CD4-positive, CD25-positive, alpha-beta regulatory T cell (primary cell): ENCODE results near the gene PERM1. TPM values are rescaled to one million over a fixed set of nuclear protein-coding genes. Genes with fewer than 3 reads are reported as not detected.

Source experiments
- ATAC-seq, 2 donors: fragments of 150-1000 bp; cut with Tn5 transposase; one replicate each; pipeline ENCODE4 v1.10.0; 2021; ENCODE audit warnings: low read depth in 2 of 2, moderate number of reproducible peaks in 2 of 2, moderate library complexity in 1 of 2
- DNase-seq, 3 donors: peaks; one replicate each; pipeline versions ENCODE4 v3.0.0 to v3.0.0-alpha.2; 2012 to 2022; ENCODE audit warnings: mixed read lengths in 1 of 3
- H3K27ac ChIP-seq: one replicate; pipeline ENCODE4 v1.7.0; 2013; ENCODE audit warnings: mild to moderate bottlenecking, low read length; ENCODE audit not compliant: insufficient read depth, poor library complexity, severe bottlenecking
- H3K27me3 ChIP-seq: one replicate; pipeline ENCODE4 v1.7.0; 2013; ENCODE audit warnings: low read length; ENCODE audit not compliant: control insufficient read depth, insufficient read depth
- H3K36me3 ChIP-seq: one replicate; pipeline ENCODE4 v1.7.0; 2013; ENCODE audit warnings: mild to moderate bottlenecking, low read length, moderate library complexity; ENCODE audit not compliant: control insufficient read depth, insufficient read depth
- H3K4me1 ChIP-seq: 2 replicates; pipeline ENCODE4 v1.7.0; 2013; ENCODE audit warnings: mild to moderate bottlenecking, low read length; ENCODE audit not compliant: insufficient read depth, control insufficient read depth, poor library complexity, severe bottlenecking
- H3K4me3 ChIP-seq: one replicate; pipeline ENCODE4 v1.7.0; 2013; ENCODE audit warnings: low read depth, mild to moderate bottlenecking, low read length, moderate library complexity
- H3K9me3 ChIP-seq, 2 experiments: 1 replicate in 1 of 2; 2 replicates in 1 of 2; pipeline ENCODE4 v1.7.0; 2013; ENCODE audit warnings: low read length in 2 of 2, mild to moderate bottlenecking in 1 of 2, moderate library complexity in 1 of 2; ENCODE audit not compliant: control insufficient read depth in 2 of 2
- H3K27ac Mint-ChIP-seq, 3 donors: one replicate each; pipeline ENCODE4 v1.8.0; 2020 to 2022; ENCODE audit warnings: mild to moderate bottlenecking in 3 of 3, mixed read lengths in 3 of 3, moderate library complexity in 2 of 3
- H3K27me3 Mint-ChIP-seq: one replicate; pipeline ENCODE4 v1.8.0; 2022; ENCODE audit warnings: mild to moderate bottlenecking, mixed read lengths
- H3K36me3 Mint-ChIP-seq: one replicate; pipeline ENCODE4 v1.8.0; 2020; ENCODE audit warnings: mixed read lengths
- H3K4me1 Mint-ChIP-seq, 4 donors: one replicate each; pipeline ENCODE4 v1.8.0; 2020 to 2022; ENCODE audit warnings: mixed read lengths in 4 of 4, mild to moderate bottlenecking in 1 of 4
- H3K4me3 Mint-ChIP-seq, 4 donors: one replicate each; pipeline ENCODE4 v1.8.0; 2020 to 2022; ENCODE audit warnings: mild to moderate bottlenecking in 4 of 4, mixed read lengths in 4 of 4, moderate library complexity in 3 of 4
- H3K9me3 Mint-ChIP-seq, 7 donors: one replicate each; pipeline ENCODE4 v1.8.0; 2020 to 2022; ENCODE audit warnings: mixed read lengths in 7 of 7, mild to moderate bottlenecking in 3 of 7, moderate library complexity in 2 of 7
- polyA plus RNA-seq, 4 donors: library from polyadenylated mRNA; unstranded; fragments of 300-500 nt; fragmentation: Illumina TruSeq; gene quantifications; one replicate each; pipeline ENCODE4 v1.2.3, GENCODE V29; 2021
- total RNA-seq: library from RNA; stranded (reverse); gene quantifications from one replicate; pipeline ENCODE4 v1.2.3, GENCODE V29; 2022

Gene PERM1
- total and polyA plus RNA-seq, 5 donors from 2014 or later, result not detected

GRCh38 chr1:966135-966703 is 15.7 kb downstream of the PERM1 start, which contains the start of gene PLEKHN1:
PLEKHN1 (plus strand) TSS chr1:966482; CDS start chr1:966532, 50 bp downstream.
- Mint-ChIP-seq H3K27ac (peak within 1 kb of the TSS in 2 of 3 donors; percentile 7 to 60), H3K36me3 (no peaks in the 10 kb centered on the region), H3K27me3 (no peaks in the 10 kb centered on the region), H3K4me1 (peaks cover 0 to 19% (median 0%) of the 10 kb centered on the region in 4 donors), H3K9me3 (no peaks in the 10 kb centered on the region), H3K4me3 (peak within 1 kb of the TSS; percentile 64 to 89 (median 79))
- ATAC-seq, result peak; percentile 16 to 36
- H3K4me3 ChIP-seq, result no peak within 1 kb of the TSS
- DNase-seq, result peak in 1 of 3 donors; percentile 52
- no peaks in the 10 kb centered on the region for H3K9me3 ChIP-seq
- H3K4me1 ChIP-seq, result peaks cover 26% of the 10 kb centered on the region
- no peaks in the 10 kb centered on the region for H3K36me3 ChIP-seq
- H3K27me3 ChIP-seq, result no peaks in the 10 kb centered on the region
- peak within 1 kb of the TSS; percentile 68 for H3K27ac ChIP-seq

DNA sequence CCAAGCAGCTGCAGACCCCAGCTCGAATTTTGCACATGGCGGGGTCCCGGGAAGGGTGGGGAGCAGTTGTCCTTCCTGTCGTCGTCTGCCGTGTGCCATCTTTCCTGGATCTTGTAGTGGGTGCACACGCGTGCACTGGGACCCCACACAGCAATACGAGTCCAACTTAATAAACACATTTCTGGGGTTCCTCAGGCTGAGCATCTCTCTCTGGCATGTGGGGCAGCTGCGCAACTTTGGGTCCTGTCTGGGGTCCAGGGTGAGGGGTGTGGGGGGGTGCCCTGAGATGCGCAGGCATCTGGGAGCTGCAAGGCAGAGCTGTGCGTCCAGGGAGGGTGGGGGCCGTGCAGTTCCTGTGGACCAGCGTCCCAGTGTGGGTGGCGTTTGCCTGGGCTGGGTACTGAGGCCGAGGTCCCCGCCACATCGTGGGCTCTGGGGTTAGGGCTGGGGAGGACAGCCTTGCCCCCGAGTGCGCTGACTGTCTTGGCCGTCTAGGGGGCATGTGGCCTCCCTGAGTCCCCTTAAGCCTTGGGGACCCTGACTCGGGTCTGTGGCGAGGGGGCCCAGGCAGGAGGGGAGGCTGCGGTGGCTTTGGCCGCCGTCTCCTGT is 16.3 kb downstream of the PERM1 start:
- peak overlapping the region; percentile 21 to 64 (median 38) for H3K4me3 Mint-ChIP-seq
- H3K9me3 Mint-ChIP-seq, result no peaks in the 10 kb centered on the region
- H3K36me3 ChIP-seq, result no peaks in the 10 kb centered on the region
- H3K9me3 ChIP-seq, result no peaks in the 10 kb centered on the region
- DNase-seq (no peak), ATAC-seq (no peak)
- H3K27ac ChIP-seq, result peak overlapping the region; percentile 68
- no peaks in the 10 kb centered on the region for H3K36me3 Mint-ChIP-seq
- H3K4me1 ChIP-seq, result peaks cover 28% of the 10 kb centered on the region
- H3K27me3 Mint-ChIP-seq, result no peaks in the 10 kb centered on the region
- H3K4me1 Mint-ChIP-seq, result peaks cover 0 to 19% (median 0%) of the 10 kb centered on the region in 4 donors
- no peaks in the 10 kb centered on the region for H3K27me3 ChIP-seq
- H3K4me3 ChIP-seq, result no peak overlapping the region
- peak overlapping the region in 2 of 3 donors; percentile 7 to 60 for H3K27ac Mint-ChIP-seq

- no peak for ATAC-seq
- Histone ChIP-seq H3K4me3 (no peak overlapping the region), H3K27me3 (no peaks in the 10 kb centered on the region), H3K36me3 (no peaks in the 10 kb centered on the region), H3K27ac (no peak overlapping the region), H3K9me3 (no peaks in the 10 kb centered on the region), H3K4me1 (peaks cover 33% of the 10 kb centered on the region)
- Mint-ChIP-seq H3K36me3 (no peaks in the 10 kb centered on the region), H3K27me3 (no peaks in the 10 kb centered on the region), H3K27ac (no peak overlapping the region), H3K4me3 (peak overlapping the region in 1 of 4 donors; percentile 64), H3K4me1 (peaks cover 0 to 22% (median 0%) of the 10 kb centered on the region in 4 donors), H3K9me3 (no peaks in the 10 kb centered on the region)
- DNase-seq, result no peak
Measured at GRCh38 chr1:964691-965525, 17.0 kb downstream of the PERM1 start.

- H3K9me3 ChIP-seq, result no peaks in the 10 kb centered on the region
- no peak overlapping the region for H3K27ac ChIP-seq
- H3K27me3 ChIP-seq, result no peaks in the 10 kb centered on the region
- peaks cover 40% of the 10 kb centered on the region for H3K4me1 ChIP-seq
- peak overlapping the region in 3 of 4 donors; percentile 15 to 73 (median 48) for H3K4me3 Mint-ChIP-seq
- H3K27me3 Mint-ChIP-seq, result no peaks in the 10 kb centered on the region
- H3K27ac Mint-ChIP-seq, result no peak overlapping the region
- H3K4me1 Mint-ChIP-seq, result peaks cover 0 to 24% (median 0%) of the 10 kb centered on the region in 4 donors
- DNase-seq (no peak), ATAC-seq (no peak)
- no peaks in the 10 kb centered on the region for H3K36me3 ChIP-seq
- H3K4me3 ChIP-seq, result no peak overlapping the region
- no peaks in the 10 kb centered on the region for H3K36me3 Mint-ChIP-seq
- no peaks in the 10 kb centered on the region for H3K9me3 Mint-ChIP-seq
Measured at GRCh38 chr1:963746-964525, 18.0 kb downstream of the PERM1 start.

DNA sequence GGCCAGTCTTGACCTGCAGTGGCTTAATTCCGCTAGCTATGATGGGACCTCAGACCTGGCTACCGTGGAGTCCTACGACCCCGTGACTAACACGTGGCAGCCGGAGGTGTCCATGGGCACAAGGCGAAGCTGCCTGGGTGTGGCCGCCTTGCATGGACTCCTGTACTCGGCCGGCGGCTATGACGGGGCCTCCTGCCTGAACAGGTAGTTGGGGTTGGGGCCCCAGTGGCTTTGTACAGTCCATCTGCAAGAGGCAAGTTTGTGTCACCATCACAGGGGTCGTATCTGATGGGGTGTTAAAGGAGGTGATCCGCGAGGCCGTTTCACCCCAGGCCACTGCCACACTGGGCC is 18.6 kb downstream of the PERM1 start:
- H3K36me3 ChIP-seq, result no peaks in the 10 kb centered on the region
- Mint-ChIP-seq H3K4me1 (peaks cover 0 to 29% (median under 1%) of the 10 kb centered on the region in 4 donors), H3K4me3 (peak overlapping the region in 2 of 4 donors; percentile 48 to 73), H3K27me3 (no peaks in the 10 kb centered on the region), H3K36me3 (no peaks in the 10 kb centered on the region), H3K9me3 (no peaks in the 10 kb centered on the region), H3K27ac (no peak overlapping the region)
- DNase-seq (no peak), ATAC-seq (no peak)
- no peaks in the 10 kb centered on the region for H3K9me3 ChIP-seq
- H3K4me1 ChIP-seq, result peaks cover 44% of the 10 kb centered on the region
- H3K27ac ChIP-seq, result no peak overlapping the region
- H3K4me3 ChIP-seq, result no peak overlapping the region
- no peaks in the 10 kb centered on the region for H3K27me3 ChIP-seq

DNA sequence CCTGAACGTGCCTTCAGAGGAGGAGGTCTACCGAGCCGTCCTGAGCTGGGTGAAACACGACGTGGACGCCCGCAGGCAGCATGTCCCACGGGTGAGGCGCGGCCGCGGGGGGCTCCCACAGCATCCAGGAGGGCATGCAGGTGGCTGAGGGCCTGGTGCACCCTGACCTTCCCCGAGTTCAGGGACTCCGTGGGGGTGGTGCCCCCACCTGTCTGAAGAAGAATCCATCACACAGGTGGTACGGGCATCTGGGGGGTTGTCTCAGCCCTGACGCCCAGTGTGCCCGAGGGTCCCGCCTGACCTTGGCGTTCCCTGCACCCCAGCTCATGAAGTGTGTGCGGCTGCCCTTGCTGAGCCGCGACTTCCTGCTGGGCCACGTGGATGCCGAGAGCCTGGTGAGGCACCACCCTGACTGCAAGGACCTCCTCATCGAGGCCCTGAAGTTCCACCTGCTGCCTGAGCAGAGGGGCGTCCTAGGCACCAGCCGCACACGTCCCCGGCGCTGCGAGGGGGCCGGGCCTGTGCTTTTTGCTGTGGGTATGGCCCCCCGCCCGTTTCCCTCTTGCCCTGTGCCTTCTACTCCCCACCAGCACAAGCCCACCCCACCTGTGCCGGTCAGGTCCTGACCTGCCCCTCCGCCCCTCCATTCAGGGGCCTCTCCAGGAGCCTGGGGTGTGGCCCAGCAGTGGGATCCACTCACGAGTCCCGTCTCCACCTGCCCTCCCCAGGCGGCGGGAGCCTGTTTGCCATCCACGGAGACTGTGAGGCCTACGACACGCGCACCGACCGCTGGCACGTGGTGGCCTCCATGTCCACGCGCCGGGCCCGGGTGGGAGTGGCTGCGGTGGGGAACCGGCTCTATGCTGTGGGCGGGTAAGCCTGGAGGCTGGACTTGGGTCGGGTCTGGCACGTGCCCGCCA is 19.3 kb downstream of the PERM1 start:
- H3K4me3 Mint-ChIP-seq, result peak overlapping the region; percentile 63 to 92 (median 76)
- no peak overlapping the region for H3K27ac ChIP-seq
- H3K27me3 Mint-ChIP-seq, result no peaks in the 10 kb centered on the region
- no peak overlapping the region for H3K27ac Mint-ChIP-seq
- H3K4me3 ChIP-seq, result no peak overlapping the region
- ATAC-seq, result no peak
- DNase-seq, result no peak
- no peaks in the 10 kb centered on the region for H3K27me3 ChIP-seq
- H3K9me3 Mint-ChIP-seq, result no peaks in the 10 kb centered on the region
- H3K4me1 Mint-ChIP-seq, result peaks cover 0 to 35% (median 3%) of the 10 kb centered on the region in 4 donors
- H3K4me1 ChIP-seq, result peaks cover 50% of the 10 kb centered on the region
- H3K36me3 Mint-ChIP-seq, result peaks cover 2% of the 10 kb centered on the region
- no peaks in the 10 kb centered on the region for H3K9me3 ChIP-seq
- H3K36me3 ChIP-seq, result no peaks in the 10 kb centered on the region
